GM23338 (cell line): ENCODE measurements around the gene MUCL3. TPM values are rescaled to one million over a fixed set of nuclear protein-coding genes. Genes with fewer than 3 reads are reported as not detected.

Source experiments
- ATAC-seq: fragments of 200-7000 bp; cut with Tn5 transposase; 3 replicates; pipeline ENCODE4 v1.9.1; 2020
- DNase-seq: peaks from one replicate; pipeline ENCODE4 v3.0.0-alpha.2; 2015; ENCODE audit warnings: low spot score
- H2AFZ ChIP-seq: fragments of 200-600 bp; sonication (generic); 2 replicates; pipeline ENCODE4 v1.8.0; 2016; ENCODE audit warnings: antibody characterized with exemption, mild to moderate bottlenecking, moderate library complexity
- H3F3A ChIP-seq: fragments of 200-600 bp; sonication (generic); replicated peaks from 2 replicates; pipeline ENCODE4 v1.8.0; 2017; ENCODE audit warnings: antibody characterized with exemption, mixed run types, low read depth
- H3K27ac ChIP-seq: fragments of 200-600 bp; sonication (generic); 2 replicates; pipeline ENCODE4 v1.6.1; 2016; ENCODE audit warnings: low read depth
- H3K27me3 ChIP-seq: fragments of 200-600 bp; sonication (generic); 2 replicates; pipeline ENCODE4 v1.8.0; 2016; ENCODE audit warnings: mild to moderate bottlenecking, mixed run types, moderate library complexity; ENCODE audit not compliant: insufficient read depth
- H3K36me3 ChIP-seq: fragments of 200-600 bp; sonication (generic); 2 replicates; pipeline ENCODE4 v1.8.0; 2016; ENCODE audit warnings: mild to moderate bottlenecking; ENCODE audit not compliant: insufficient read depth
- H3K4me1 ChIP-seq: fragments of 200-600 bp; sonication (generic); 2 replicates; pipeline ENCODE4 v1.8.0; 2016; ENCODE audit warnings: mild to moderate bottlenecking, moderate library complexity; ENCODE audit not compliant: insufficient read depth
- H3K4me2 ChIP-seq: fragments of 200-600 bp; sonication (generic); 2 replicates; pipeline ENCODE4 v1.7.1; 2017; ENCODE audit warnings: mixed run types
- H3K4me3 ChIP-seq: fragments of 200-600 bp; sonication (generic); 2 replicates; pipeline ENCODE4 v1.6.1; 2016; ENCODE audit warnings: mixed run types
- H3K79me2 ChIP-seq: fragments of 200-600 bp; sonication (generic); replicated peaks from 2 replicates; pipeline ENCODE4 v1.8.0; 2017; ENCODE audit warnings: mild to moderate bottlenecking; ENCODE audit not compliant: insufficient read depth
- H3K9me2 ChIP-seq: fragments of 200-600 bp; sonication (generic); 2 replicates; pipeline ENCODE4 v1.8.0; 2017; ENCODE audit not compliant: insufficient read depth
- H4K20me1 ChIP-seq: fragments of 200-600 bp; sonication (generic); replicated peaks from 2 replicates; pipeline ENCODE4 v1.8.0; 2017; ENCODE audit warnings: mild to moderate bottlenecking; ENCODE audit not compliant: insufficient read depth
- H3K27ac Mint-ChIP-seq: 2 replicates; pipeline ENCODE4 v1.8.0; 2020; ENCODE audit warnings: inconsistent platforms, mild to moderate bottlenecking, moderate library complexity, mixed read lengths
- H3K27me3 Mint-ChIP-seq: 3 replicates; pipeline ENCODE4 v1.8.0; 2022; ENCODE audit warnings: low read depth, mild to moderate bottlenecking, moderate library complexity, mixed read lengths, inconsistent platforms; ENCODE audit not compliant: insufficient read depth, poor library complexity
- H3K36me3 Mint-ChIP-seq: 3 replicates; pipeline ENCODE4 v1.8.0; 2021; ENCODE audit warnings: low read depth, mild to moderate bottlenecking, inconsistent platforms, moderate library complexity, mixed read lengths
- H3K4me1 Mint-ChIP-seq: 3 replicates; pipeline ENCODE4 v1.8.0; 2020; ENCODE audit warnings: mild to moderate bottlenecking, inconsistent platforms, mixed read lengths
- H3K4me3 Mint-ChIP-seq: 3 replicates; pipeline ENCODE4 v1.8.0; 2021; ENCODE audit warnings: moderate library complexity, mild to moderate bottlenecking, inconsistent platforms, mixed read lengths
- H3K9me3 Mint-ChIP-seq: 3 replicates; pipeline ENCODE4 v1.8.0; 2020; ENCODE audit warnings: moderate library complexity, mild to moderate bottlenecking, inconsistent platforms, mixed read lengths
- CREB1 ChIP-seq: fragments of 250-450 bp; sonication (Bioruptor Pico); IDR thresholded peaks from 2 replicates; pipeline ENCODE4 v1.5.0; 2020; ENCODE audit warnings: low read depth, mild to moderate bottlenecking, moderate library complexity
- EZH2 ChIP-seq: fragments of 200-600 bp; sonication (generic); IDR thresholded peaks from one replicate; pipeline ENCODE4 v1.8.0; 2017; ENCODE audit warnings: antibody characterized with exemption, mild to moderate bottlenecking, low read depth; ENCODE audit not compliant: unreplicated experiment
- EZH2phosphoT487 ChIP-seq: fragments of 200-600 bp; sonication (generic); IDR thresholded peaks from one replicate; pipeline ENCODE4 v1.8.1; 2018; ENCODE audit warnings: antibody characterized with exemption; ENCODE audit not compliant: unreplicated experiment
- JUNB ChIP-seq: IDR thresholded peaks from one replicate; pipeline ENCODE4 v1.6.1; 2016; ENCODE audit warnings: antibody characterized with exemption; ENCODE audit not compliant: unreplicated experiment
- NANOG ChIP-seq: IDR thresholded peaks from 2 replicates; pipeline ENCODE4 v1.6.1; 2016; ENCODE audit warnings: antibody characterized with exemption, borderline replicate concordance
- POLR2AphosphoS5 ChIP-seq: IDR thresholded peaks from 2 replicates; pipeline ENCODE4 v1.6.1; 2016; ENCODE audit warnings: antibody characterized with exemption, low read depth
- STAT1 ChIP-seq: IDR thresholded peaks from one replicate; pipeline ENCODE4 v1.6.1; 2016; ENCODE audit warnings: antibody characterized with exemption; ENCODE audit not compliant: unreplicated experiment
- ZNF114 ChIP-seq: fragments of 250-450 bp; sonication (Bioruptor Pico); IDR thresholded peaks from 2 replicates; pipeline ENCODE4 v1.5.0; 2020; ENCODE audit warnings: mild to moderate bottlenecking, moderate library complexity
- ZNF331 ChIP-seq: fragments of 250-450 bp; sonication (Bioruptor Pico); IDR thresholded peaks from 2 replicates; pipeline ENCODE4 v1.5.0; 2020; ENCODE audit warnings: low read depth, mild to moderate bottlenecking, moderate library complexity
- polyA plus RNA-seq: library from polyadenylated mRNA; unstranded; fragments of >200 nt; fragmentation: Nextera tagmentation; extraction: Ambion mirVana; gene quantifications from 2 replicates; pipeline ENCODE4 v1.2.1, GENCODE V29; 2016
- total RNA-seq: library from RNA; depleted of rRNA; stranded (reverse); fragments of >200 nt; shearing (Covaris generic); gene quantifications from 2 replicates; pipeline ENCODE4 v1.2.3, GENCODE V29; 2014
- TF ChIP-seq, protein P1 (sequence below): IDR thresholded peaks from one replicate; pipeline ENCODE4 v1.6.1; 2018; ENCODE audit warnings: antibody characterized with exemption; ENCODE audit not compliant: unreplicated experiment
- TF ChIP-seq, protein P2 (sequence below), 2 experiments: fragments of 200-600 bp in 1 of 2; sonication (generic) in 1 of 2; conservative IDR thresholded peaks; 2 replicates each; pipeline versions ENCODE4 v1.5.1 to v1.6.1; 2016 to 2017; ENCODE audit warnings: antibody characterized with exemption in 2 of 2, low read depth in 2 of 2, mild to moderate bottlenecking in 2 of 2, moderate library complexity in 1 of 2
- TF ChIP-seq, protein P3 (sequence below): fragments of 250-450 bp; sonication (Bioruptor Pico); IDR thresholded peaks from 2 replicates; pipeline ENCODE4 v1.5.0; 2020; ENCODE audit warnings: mild to moderate bottlenecking, moderate library complexity
- TF ChIP-seq, protein P4 (sequence below): IDR thresholded peaks from 2 replicates; pipeline ENCODE4 v1.6.1; 2016; ENCODE audit warnings: antibody characterized with exemption

The MUCL3 gene
- total and polyA plus RNA-seq, 2 experiments from 2014 or later: 0.32 TPM; not detected in 1

DNA sequence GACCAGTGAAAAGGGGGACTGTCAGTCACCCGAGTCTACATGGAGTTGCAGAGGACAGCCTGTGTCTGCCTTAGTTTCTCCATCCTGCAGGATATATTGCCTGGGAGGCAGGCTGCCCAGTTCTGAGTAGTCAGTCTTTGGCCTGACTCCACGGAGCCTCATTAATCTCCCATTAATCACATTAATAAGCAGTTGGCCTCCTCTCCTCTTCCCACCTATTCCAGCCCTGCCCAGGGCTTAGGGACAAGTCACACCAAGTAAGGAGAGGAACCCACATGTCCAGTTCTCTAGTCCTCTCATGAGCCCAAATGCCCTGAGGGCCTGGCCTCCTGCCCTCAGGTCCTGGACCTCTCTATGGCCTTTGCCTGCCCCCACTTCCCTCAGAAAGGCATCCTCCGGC, 1.3 kb upstream of the MUCL3 start:
- Histone ChIP-seq H3K4me2 (no peak overlapping the region), H3K36me3 (no peaks in the 10 kb centered on the region), H4K20me1 (no peaks in the 10 kb centered on the region), H3K27ac (no peak overlapping the region), H3K4me1 (peaks cover 17% of the 10 kb centered on the region), H3K79me2 (no peaks in the 10 kb centered on the region), H3K27me3 (no peaks in the 10 kb centered on the region), H2AFZ (no peak overlapping the region), H3K4me3 (no peak overlapping the region), H3F3A (no peaks in the 10 kb centered on the region), H3K9me2 (peaks cover 5% of the 10 kb centered on the region; the same call in 1 of the 2 replicates)
- Mint-ChIP-seq H3K4me3 (no peak overlapping the region), H3K36me3 (no peaks in the 10 kb centered on the region; the same call in 2 of the 3 replicates), H3K27me3 (peaks cover 15% of the 10 kb centered on the region), H3K4me1 (peaks cover 35% of the 10 kb centered on the region), H3K27ac (no peak overlapping the region), H3K9me3 (no peaks in the 10 kb centered on the region; the same call in 2 of the 3 replicates)
- DNase-seq (no peak), ATAC-seq (no peak)
- TF ChIP-seq, protein P1, sequence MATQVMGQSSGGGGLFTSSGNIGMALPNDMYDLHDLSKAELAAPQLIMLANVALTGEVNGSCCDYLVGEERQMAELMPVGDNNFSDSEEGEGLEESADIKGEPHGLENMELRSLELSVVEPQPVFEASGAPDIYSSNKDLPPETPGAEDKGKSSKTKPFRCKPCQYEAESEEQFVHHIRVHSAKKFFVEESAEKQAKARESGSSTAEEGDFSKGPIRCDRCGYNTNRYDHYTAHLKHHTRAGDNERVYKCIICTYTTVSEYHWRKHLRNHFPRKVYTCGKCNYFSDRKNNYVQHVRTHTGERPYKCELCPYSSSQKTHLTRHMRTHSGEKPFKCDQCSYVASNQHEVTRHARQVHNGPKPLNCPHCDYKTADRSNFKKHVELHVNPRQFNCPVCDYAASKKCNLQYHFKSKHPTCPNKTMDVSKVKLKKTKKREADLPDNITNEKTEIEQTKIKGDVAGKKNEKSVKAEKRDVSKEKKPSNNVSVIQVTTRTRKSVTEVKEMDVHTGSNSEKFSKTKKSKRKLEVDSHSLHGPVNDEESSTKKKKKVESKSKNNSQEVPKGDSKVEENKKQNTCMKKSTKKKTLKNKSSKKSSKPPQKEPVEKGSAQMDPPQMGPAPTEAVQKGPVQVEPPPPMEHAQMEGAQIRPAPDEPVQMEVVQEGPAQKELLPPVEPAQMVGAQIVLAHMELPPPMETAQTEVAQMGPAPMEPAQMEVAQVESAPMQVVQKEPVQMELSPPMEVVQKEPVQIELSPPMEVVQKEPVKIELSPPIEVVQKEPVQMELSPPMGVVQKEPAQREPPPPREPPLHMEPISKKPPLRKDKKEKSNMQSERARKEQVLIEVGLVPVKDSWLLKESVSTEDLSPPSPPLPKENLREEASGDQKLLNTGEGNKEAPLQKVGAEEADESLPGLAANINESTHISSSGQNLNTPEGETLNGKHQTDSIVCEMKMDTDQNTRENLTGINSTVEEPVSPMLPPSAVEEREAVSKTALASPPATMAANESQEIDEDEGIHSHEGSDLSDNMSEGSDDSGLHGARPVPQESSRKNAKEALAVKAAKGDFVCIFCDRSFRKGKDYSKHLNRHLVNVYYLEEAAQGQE: no peak
- TF ChIP-seq, protein P2, sequence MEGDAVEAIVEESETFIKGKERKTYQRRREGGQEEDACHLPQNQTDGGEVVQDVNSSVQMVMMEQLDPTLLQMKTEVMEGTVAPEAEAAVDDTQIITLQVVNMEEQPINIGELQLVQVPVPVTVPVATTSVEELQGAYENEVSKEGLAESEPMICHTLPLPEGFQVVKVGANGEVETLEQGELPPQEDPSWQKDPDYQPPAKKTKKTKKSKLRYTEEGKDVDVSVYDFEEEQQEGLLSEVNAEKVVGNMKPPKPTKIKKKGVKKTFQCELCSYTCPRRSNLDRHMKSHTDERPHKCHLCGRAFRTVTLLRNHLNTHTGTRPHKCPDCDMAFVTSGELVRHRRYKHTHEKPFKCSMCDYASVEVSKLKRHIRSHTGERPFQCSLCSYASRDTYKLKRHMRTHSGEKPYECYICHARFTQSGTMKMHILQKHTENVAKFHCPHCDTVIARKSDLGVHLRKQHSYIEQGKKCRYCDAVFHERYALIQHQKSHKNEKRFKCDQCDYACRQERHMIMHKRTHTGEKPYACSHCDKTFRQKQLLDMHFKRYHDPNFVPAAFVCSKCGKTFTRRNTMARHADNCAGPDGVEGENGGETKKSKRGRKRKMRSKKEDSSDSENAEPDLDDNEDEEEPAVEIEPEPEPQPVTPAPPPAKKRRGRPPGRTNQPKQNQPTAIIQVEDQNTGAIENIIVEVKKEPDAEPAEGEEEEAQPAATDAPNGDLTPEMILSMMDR (conservative IDR thresholded peaks at IDR 0.05; ENCODE audit: low read depth in 2 of 2): no peak
- TF ChIP-seq JUNB: no peak
- TF ChIP-seq, protein P3, sequence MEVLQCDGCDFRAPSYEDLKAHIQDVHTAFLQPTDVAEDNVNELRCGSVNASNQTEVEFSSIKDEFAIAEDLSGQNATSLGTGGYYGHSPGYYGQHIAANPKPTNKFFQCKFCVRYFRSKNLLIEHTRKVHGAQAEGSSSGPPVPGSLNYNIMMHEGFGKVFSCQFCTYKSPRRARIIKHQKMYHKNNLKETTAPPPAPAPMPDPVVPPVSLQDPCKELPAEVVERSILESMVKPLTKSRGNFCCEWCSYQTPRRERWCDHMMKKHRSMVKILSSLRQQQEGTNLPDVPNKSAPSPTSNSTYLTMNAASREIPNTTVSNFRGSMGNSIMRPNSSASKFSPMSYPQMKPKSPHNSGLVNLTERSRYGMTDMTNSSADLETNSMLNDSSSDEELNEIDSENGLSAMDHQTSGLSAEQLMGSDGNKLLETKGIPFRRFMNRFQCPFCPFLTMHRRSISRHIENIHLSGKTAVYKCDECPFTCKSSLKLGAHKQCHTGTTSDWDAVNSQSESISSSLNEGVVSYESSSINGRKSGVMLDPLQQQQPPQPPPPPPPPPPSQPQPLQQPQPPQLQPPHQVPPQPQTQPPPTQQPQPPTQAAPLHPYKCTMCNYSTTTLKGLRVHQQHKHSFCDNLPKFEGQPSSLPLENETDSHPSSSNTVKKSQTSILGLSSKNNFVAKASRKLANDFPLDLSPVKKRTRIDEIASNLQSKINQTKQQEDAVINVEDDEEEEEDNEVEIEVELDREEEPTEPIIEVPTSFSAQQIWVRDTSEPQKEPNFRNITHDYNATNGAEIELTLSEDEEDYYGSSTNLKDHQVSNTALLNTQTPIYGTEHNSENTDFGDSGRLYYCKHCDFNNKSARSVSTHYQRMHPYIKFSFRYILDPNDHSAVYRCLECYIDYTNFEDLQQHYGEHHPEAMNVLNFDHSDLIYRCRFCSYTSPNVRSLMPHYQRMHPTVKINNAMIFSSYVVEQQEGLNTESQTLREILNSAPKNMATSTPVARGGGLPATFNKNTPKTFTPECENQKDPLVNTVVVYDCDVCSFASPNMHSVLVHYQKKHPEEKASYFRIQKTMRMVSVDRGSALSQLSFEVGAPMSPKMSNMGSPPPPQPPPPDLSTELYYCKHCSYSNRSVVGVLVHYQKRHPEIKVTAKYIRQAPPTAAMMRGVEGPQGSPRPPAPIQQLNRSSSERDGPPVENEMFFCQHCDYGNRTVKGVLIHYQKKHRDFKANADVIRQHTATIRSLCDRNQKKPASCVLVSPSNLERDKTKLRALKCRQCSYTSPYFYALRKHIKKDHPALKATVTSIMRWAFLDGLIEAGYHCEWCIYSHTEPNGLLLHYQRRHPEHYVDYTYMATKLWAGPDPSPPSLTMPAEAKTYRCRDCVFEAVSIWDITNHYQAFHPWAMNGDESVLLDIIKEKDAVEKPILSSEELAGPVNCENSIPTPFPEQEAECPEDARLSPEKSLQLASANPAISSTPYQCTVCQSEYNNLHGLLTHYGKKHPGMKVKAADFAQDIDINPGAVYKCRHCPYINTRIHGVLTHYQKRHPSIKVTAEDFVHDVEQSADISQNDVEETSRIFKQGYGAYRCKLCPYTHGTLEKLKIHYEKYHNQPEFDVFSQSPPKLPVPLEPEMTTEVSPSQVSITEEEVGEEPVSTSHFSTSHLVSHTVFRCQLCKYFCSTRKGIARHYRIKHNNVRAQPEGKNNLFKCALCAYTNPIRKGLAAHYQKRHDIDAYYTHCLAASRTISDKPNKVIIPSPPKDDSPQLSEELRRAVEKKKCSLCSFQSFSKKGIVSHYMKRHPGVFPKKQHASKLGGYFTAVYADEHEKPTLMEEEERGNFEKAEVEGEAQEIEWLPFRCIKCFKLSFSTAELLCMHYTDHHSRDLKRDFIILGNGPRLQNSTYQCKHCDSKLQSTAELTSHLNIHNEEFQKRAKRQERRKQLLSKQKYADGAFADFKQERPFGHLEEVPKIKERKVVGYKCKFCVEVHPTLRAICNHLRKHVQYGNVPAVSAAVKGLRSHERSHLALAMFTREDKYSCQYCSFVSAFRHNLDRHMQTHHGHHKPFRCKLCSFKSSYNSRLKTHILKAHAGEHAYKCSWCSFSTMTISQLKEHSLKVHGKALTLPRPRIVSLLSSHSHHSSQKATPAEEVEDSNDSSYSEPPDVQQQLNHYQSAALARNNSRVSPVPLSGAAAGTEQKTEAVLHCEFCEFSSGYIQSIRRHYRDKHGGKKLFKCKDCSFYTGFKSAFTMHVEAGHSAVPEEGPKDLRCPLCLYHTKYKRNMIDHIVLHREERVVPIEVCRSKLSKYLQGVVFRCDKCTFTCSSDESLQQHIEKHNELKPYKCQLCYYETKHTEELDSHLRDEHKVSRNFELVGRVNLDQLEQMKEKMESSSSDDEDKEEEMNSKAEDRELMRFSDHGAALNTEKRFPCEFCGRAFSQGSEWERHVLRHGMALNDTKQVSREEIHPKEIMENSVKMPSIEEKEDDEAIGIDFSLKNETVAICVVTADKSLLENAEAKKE: no peak
- no peak for TF ChIP-seq ZNF331 (CRISPR knock-in tag)
- TF ChIP-seq EZH2phosphoT487: no peak
- TF ChIP-seq STAT1: no peak
- TF ChIP-seq, protein P4, sequence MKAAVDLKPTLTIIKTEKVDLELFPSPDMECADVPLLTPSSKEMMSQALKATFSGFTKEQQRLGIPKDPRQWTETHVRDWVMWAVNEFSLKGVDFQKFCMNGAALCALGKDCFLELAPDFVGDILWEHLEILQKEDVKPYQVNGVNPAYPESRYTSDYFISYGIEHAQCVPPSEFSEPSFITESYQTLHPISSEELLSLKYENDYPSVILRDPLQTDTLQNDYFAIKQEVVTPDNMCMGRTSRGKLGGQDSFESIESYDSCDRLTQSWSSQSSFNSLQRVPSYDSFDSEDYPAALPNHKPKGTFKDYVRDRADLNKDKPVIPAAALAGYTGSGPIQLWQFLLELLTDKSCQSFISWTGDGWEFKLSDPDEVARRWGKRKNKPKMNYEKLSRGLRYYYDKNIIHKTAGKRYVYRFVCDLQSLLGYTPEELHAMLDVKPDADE: no peak
- no peak for TF ChIP-seq NANOG
- TF ChIP-seq EZH2: no peak
- no peak for TF ChIP-seq CREB1 (CRISPR knock-in tag)
- no peak for TF ChIP-seq ZNF114 (CRISPR knock-in tag)
- no peak for TF ChIP-seq POLR2AphosphoS5
